ENCODE measurements around the gene STAM.
A peak's percentile ranks its signal among the peaks of the same experiment; 100 is the strongest.

Gene STAM

GRCh38 chr10:17731331-17732020 lies 87.5 kb downstream of the STAM start:
- no peak for DNase-seq (ENCODE audit: low spot score)

GRCh38 chr10:17733620-17734019 lies 89.7 kb downstream of the STAM start:
- no peak for DNase-seq (ENCODE audit: low spot score)

DNA sequence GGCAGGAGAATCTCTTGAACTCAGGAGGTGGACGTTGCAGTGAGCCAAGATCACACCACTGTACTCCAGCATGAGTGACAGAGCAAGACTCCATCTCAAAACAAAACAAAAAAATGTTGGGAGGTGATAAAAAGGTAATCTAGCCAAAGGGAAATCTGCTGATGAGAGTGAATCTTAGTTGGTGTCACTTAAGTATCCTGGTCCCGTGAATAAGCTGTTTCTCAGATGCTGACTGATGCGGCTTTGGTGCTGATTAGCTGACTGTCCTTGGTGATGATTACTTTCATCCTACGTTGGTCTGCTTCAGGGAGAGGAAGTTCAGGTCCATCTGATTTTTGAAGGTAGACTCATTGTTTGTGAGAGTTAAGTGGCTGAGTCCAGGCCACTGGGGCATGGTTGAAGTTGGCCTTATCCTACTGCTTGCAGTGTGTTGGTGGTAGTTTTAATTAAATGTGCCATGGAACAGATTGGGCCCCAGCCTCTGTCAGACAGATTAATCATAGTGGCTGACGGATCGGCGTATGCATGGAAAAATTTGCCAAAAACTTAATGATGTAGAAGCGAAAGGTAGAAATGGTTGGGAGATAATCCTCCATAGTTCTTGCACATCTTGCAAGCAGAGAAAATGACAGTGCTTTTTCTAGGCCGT lies 90.6 kb downstream of the STAM start:
- no peak for DNase-seq (ENCODE audit: low spot score)

DNA sequence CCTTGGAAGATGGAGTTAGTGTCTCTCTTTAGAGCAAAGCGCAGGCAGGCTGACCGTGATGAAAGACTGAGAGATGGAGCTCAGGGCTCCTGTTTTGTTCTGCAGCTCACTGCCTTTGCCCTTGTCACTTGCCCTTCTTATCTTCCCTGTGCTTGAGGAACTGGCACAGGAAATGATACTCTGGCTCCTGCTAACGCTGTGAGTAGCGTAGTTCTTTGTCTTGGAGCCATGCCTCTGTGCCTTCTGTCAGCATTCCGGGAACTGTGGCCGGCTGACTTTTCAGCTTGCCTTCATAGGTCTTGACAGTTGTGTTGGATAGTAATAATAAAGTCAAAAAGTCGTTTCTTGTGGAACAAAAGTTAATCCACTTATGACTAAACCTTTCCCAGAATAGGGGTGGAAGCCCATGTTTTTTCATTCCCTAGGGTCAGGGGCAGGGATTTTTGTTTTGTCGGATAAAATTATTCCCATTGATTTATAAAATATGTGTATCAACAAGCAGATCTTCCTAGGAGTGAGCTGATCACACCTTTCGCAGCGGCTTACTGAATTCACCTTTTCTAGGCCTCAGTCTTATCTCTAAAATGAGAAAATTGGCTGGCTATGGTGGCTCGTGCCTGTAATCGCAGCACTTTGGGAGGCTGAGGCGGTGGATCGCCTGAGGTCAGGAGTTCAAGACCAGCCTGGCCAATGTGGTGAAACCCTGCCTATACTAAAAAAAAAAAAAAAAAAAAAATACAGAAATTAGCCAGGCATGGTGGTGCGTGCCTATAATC lies 91.4 kb downstream of the STAM start:
- DNase-seq (ENCODE audit: low spot score): no peak

DNA sequence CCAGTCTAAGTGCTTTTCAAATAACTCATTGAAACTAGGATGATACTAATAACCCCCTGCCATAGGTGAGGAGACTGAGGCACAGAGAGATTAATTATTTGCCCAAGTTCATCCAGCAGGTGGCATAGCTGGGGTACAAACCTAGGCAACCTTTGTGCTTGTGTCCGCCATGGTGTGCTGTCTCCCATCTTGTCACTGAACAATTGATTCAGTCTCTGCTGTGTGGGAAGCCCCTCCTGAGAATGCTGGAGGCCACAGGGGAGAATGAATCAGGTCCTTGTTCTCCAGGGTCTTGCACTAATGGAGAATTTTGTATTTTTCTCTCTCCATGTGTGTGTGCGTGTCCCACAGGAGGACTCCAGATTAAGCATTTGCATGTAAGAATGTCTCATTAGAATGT lies 92.3 kb downstream of the STAM start:
- no peak for DNase-seq (ENCODE audit: low spot score)

- DNase-seq (ENCODE audit: low spot score): peak; percentile 25
Measured at GRCh38 chr10:17737027-17737965, 93.3 kb downstream of the STAM start.

GRCh38 chr10:17740668-17741067 lies 96.7 kb downstream of the STAM start:
- DNase-seq (ENCODE audit: low spot score): no peak

DNA sequence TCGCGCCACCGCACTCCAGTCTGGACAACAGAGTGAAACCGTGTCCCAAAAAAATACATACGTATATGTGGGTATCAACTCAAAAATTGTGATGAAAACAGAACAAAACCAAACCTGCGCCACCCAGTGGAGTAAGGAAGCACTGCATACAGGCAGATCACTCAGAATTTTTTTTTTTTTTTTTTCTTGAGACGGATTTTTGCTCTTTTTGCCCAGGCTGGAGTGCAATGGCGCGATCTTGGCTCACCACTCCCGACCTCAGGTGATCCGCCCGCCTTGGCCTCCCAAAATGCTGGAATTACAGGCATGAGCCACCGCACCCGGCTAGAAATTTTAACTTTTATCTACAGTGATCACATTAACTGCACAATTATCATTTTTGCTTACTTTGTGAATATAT lies 99.0 kb downstream of the STAM start:
- no peak for DNase-seq (ENCODE audit: low spot score)

DNA sequence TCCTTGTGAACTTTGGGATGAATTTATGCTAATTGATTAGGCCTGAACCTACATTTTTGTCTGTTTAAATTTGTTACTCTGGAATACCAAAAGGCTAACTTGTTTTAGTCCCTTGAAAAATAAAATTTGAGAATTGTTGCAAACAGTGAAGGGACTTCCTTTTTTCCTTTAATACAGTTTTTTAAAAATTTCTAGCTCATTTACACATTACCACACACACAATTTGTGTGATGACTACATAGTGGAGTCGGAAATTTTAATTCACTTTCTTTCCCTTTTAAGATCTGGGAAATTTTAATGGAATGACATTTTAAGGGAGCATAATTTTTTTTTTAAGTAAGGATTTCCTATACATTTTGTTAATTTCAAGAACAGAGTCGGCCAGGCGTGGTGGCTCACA lies 99.5 kb downstream of the STAM start:
- no peak for DNase-seq (ENCODE audit: low spot score)

- DNase-seq (ENCODE audit: low spot score): no peak
Measured at GRCh38 chr10:17744341-17744861, 100.5 kb downstream of the STAM start.

DNA sequence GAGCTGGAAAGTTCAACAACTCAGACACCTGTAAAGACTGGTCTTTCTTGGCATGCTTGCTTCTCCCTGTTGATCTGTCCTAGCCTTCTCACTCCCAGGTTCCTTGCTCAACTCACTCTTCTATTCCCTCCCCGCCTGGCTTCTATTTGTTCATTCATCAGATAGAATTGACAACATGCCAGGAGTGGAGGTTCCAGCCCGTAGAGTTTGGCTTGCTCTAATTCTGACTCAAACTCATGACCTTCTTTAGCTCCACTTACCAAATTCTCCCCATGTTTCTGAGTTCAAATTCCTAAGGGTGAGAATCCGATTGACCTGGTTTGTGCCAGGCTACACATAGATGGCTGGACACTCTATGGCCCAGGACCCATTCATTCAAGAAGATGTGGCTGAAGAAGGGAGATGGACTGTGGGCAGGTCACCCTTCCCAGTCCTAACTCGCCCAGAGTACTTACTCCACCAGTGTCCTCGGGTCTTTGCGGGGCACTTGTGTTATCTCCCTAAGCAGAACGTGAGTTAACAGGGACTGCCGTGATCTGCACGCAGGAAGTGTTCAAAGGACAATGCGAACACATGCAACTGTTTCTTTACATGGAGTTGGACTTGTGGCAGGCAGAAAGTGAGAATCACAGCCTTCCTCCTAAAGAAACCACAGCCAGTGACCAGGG lies 104.1 kb downstream of the STAM start:
- DNase-seq (ENCODE audit: low spot score): no peak

GRCh38 chr10:17749890-17750289 lies 105.9 kb downstream of the STAM start:
- no peak for DNase-seq (ENCODE audit: low spot score)

GRCh38 chr10:17751781-17752445 lies 108.0 kb downstream of the STAM start, which contains the start of gene TMEM236:
Gene TMEM236, plus strand, starts transcription at chr10:17752201. Its CDS starts 95 bp downstream, at chr10:17752296.
- no peak for DNase-seq (ENCODE audit: low spot score)

DNA sequence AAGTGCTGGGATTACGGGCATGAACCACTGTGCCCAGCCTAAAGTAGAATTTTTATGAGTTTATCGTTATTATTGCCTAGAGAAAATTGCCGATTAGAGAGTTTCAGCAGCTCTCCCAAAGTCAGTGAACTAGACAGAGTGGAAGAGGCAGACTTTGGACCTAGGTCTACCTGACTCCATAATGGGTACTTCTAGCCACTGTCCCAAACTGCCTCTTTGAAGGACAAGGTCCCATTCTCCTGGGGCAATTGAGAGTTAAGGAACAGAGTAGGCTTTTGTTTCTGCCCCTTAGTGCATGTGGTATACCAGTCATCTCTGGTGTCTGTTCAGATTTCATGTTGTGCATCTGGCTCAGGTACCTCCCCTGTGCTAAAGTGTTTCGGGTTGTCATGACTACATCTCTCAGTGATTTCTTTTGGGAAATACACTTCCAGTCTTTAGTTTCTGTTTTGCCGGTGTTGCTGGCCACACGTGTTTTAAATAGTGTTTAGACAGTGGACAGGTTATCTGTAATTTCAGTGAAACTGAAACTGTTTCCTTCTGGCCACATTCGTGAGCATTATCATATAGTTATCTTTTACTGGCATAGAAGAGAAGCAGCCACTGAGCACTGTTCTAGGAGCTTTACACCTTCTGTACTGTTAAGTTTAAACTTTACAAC lies 112.7 kb downstream of the STAM start:
- no peak for DNase-seq (ENCODE audit: low spot score)

GRCh38 chr10:17758200-17758599 lies 114.2 kb downstream of the STAM start:
- DNase-seq (ENCODE audit: low spot score): no peak

DNA sequence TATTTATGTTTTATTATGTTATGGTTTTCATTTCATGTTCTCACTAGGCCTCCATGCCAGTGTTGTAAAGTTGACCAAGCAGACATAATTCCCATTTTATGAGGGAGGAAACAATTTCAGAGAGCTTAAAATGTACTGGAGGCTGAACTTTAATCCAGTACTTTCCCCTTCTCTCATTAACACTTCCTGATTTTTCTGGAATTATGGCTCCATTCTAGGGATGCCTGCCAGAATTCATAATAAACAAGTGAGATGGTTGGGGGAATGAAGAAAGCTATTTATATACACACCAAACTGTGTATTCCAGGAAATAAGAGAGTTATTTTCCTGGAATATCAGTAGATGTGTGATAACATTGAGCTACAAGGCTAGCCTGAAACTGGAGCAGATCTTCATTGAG lies 114.9 kb downstream of the STAM start:
- no peak for DNase-seq (ENCODE audit: low spot score)

GRCh38 chr10:17764142-17764541 lies 120.2 kb downstream of the STAM start:
- no peak for DNase-seq (ENCODE audit: low spot score)

DNA sequence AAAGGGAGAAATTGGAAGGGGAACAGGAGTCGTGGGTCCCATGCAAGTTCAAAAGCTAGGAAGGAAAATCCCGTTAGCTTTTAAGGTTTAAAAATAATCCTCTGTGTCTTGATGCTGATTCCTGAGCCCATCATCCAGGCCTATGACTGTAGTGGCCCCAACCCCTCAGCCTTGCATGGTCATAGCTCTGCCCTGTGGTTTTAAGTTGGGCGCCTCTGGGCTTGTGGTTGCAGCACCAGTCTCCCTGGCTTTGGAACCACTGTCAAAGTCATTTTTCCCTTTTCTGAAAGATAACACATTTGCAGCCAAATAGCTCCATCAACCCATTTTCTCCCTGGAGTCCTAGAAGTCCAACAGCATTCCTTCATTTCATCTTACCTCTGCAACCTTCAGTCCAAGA lies 121.7 kb downstream of the STAM start:
- DNase-seq (ENCODE audit: low spot score): no peak

All from HuH-7.5 (cell line).